HG02852 (cell line): ENCODE results near the gene KIFAP3.

Source experiments
- ATAC-seq: cut with Tn5 transposase; IDR thresholded peaks from one replicate; pipeline ENCODE4 v1.9.1; 2021; ENCODE audit warnings: mild to moderate bottlenecking, moderate library complexity; ENCODE audit not compliant: unreplicated experiment

KIFAP3 gene

GRCh38 chr1:169999331-169999741 lies 75.2 kb downstream of the KIFAP3 start:
- ATAC-seq, result no peak

GRCh38 chr1:169995993-169996392 lies 78.5 kb downstream of the KIFAP3 start:
- no peak for ATAC-seq

GRCh38 chr1:169989246-169989645 lies 85.2 kb downstream of the KIFAP3 start:
- no peak for ATAC-seq

GRCh38 chr1:169985757-169986156 lies 88.7 kb downstream of the KIFAP3 start:
- no peak for ATAC-seq

GRCh38 chr1:169974067-169974466 lies 100.4 kb downstream of the KIFAP3 start:
- no peak for ATAC-seq

GRCh38 chr1:169970114-169970513 lies 104.4 kb downstream of the KIFAP3 start:
- ATAC-seq, result no peak

GRCh38 chr1:169968174-169968573 lies 106.3 kb downstream of the KIFAP3 start:
- ATAC-seq, result no peak

- ATAC-seq, result no peak
These were observed 110.3 kb downstream of the KIFAP3 start for GRCh38 chr1:169964206-169964605.

- ATAC-seq, result no peak
These were observed 114.8 kb downstream of the KIFAP3 start for GRCh38 chr1:169959686-169960085.

- ATAC-seq, result no peak
These were observed 115.5 kb downstream of the KIFAP3 start for GRCh38 chr1:169958987-169959386.

- no peak for ATAC-seq
These were observed 116.6 kb downstream of the KIFAP3 start for GRCh38 chr1:169957884-169958283.

- ATAC-seq, result no peak
These were observed 123.4 kb downstream of the KIFAP3 start for GRCh38 chr1:169951108-169951507.

GRCh38 chr1:169949139-169949538 lies 125.4 kb downstream of the KIFAP3 start:
- ATAC-seq, result no peak

GRCh38 chr1:169946206-169946605 lies 128.3 kb downstream of the KIFAP3 start:
- ATAC-seq, result no peak

- ATAC-seq, result no peak
These were observed 129.3 kb downstream of the KIFAP3 start for GRCh38 chr1:169945181-169945580.

GRCh38 chr1:169944621-169945020 lies 129.9 kb downstream of the KIFAP3 start:
- no peak for ATAC-seq

- no peak for ATAC-seq
These were observed 130.4 kb downstream of the KIFAP3 start for GRCh38 chr1:169943963-169944526.

- ATAC-seq, result no peak
These were observed 132.3 kb downstream of the KIFAP3 start for GRCh38 chr1:169941982-169942830.

- no peak for ATAC-seq
These were observed 140.3 kb downstream of the KIFAP3 start for GRCh38 chr1:169933984-169934725.

GRCh38 chr1:169931795-169932231 lies 142.7 kb downstream of the KIFAP3 start:
- no peak for ATAC-seq

- ATAC-seq, result no peak
These were observed 145.3 kb downstream of the KIFAP3 start for GRCh38 chr1:169929210-169929526.
